Ammon's horn (tissue), 1 donor: ENCODE data around the gene UNG.

ENCODE experiments used
- DNase-seq: peaks from one replicate; pipeline ENCODE4 v3.0.0-alpha.2; 2016; ENCODE audit warnings: low spot score

Gene UNG

GRCh38 chr12:109089683-109090082 lies 7.7 kb upstream of the UNG start:
- DNase-seq = no peak

- DNase-seq = no peak
Measured at GRCh38 chr12:109092497-109093021, 4.8 kb upstream of the UNG start.

GRCh38 chr12:109093022-109093918 lies 4.1 kb upstream of the UNG start, which contains the start of gene ALKBH2:
TSS of gene ALKBH2 (minus strand) at chr12:109093472. CDS start at chr12:109092786, 686 bp downstream.
- peak; percentile 95 for DNase-seq

GRCh38 chr12:109097140-109097434 lies 310 bp upstream of the UNG start:
- DNase-seq = no peak

DNA sequence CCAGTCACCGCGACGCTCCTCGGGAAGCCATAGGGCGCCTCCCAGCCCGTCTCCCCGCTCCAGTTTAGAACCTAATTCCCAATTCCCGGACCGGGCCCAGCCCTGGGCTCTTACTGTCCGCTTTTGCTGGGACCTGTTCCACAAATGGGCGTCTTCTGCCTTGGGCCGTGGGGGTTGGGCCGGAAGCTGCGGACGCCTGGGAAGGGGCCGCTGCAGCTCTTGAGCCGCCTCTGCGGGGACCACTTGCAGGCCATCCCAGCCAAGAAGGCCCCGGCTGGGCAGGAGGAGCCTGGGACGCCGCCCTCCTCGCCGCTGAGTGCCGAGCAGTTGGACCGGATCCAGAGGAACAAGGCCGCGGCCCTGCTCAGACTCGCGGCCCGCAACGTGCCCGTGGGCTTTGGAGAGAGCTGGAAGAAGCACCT lies 797 bp downstream of the UNG start:
- no peak for DNase-seq

GRCh38 chr12:109098651-109099050 lies 1.3 kb downstream of the UNG start:
- DNase-seq = no peak

- DNase-seq = no peak
Measured at GRCh38 chr12:109099431-109100020, 2.1 kb downstream of the UNG start.

DNA sequence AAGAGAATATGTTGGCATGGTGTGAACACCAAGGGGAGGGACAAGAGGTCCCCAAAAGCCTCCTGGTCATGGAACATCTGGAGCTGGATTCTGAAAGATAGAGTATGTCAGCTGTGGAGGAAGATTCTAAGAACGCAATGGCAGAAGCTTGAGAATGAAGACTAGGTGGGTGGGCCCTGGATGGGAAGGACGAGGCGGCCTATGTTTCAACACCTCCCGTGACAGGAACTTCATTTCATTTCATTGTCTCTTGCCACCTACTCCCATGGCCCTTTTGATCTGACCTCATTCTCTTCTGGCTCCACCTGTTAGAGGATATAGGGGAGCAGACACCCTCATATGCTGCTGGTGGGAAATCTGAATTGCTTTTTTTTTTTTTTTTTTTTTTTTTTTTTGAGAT lies 3.3 kb downstream of the UNG start:
- no peak for DNase-seq

GRCh38 chr12:109102491-109102890 lies 5.1 kb downstream of the UNG start:
- no peak for DNase-seq

DNA sequence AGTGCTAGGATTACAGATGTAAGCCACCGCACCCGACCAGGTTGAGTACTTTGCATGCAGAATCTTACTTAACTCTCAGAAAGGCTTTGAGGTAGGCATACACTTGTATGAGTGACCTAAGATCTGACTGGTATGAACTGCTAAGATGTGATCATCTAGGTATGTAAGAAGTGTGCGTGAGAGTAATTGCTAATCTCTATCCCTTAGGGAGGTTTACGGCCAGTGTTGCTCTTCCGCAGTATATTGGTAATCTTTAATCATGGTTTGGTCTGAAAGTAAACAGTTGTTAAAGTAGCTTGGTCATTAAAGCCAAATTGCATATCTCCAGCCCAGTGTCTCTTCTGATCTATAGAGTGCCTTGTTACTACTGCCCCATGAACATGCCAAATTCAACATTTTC lies 7.8 kb downstream of the UNG start:
- DNase-seq = no peak

- DNase-seq = peak; percentile 40
Measured at GRCh38 chr12:109109746-109110350, 12.5 kb downstream of the UNG start.

DNA sequence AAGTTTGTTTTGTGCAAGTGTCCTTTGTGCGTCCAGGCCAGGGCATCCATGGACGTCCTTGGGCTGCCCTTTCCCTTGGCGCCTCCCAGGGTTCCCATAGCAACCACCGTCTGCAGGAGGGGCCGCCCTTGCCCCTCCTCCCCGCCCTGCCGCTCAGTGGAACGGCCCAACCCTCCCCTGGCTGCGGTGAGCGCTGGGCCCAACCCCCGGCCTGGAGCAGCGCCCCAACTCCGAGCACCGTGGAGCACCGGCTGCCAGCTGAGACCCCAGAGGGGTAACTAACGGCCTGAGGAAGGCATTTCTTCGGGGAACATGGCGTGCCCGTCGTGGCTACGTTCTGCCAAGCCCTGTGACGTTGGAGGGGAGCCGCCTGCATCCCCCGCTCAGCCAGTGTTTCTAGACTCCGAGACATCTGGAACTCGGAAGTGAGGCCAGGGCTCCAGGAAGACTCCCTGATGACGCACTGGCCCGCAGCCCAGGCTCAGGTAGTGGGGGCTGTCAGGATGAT lies 13.6 kb downstream of the UNG start:
- DNase-seq = peak; percentile 96

DNA sequence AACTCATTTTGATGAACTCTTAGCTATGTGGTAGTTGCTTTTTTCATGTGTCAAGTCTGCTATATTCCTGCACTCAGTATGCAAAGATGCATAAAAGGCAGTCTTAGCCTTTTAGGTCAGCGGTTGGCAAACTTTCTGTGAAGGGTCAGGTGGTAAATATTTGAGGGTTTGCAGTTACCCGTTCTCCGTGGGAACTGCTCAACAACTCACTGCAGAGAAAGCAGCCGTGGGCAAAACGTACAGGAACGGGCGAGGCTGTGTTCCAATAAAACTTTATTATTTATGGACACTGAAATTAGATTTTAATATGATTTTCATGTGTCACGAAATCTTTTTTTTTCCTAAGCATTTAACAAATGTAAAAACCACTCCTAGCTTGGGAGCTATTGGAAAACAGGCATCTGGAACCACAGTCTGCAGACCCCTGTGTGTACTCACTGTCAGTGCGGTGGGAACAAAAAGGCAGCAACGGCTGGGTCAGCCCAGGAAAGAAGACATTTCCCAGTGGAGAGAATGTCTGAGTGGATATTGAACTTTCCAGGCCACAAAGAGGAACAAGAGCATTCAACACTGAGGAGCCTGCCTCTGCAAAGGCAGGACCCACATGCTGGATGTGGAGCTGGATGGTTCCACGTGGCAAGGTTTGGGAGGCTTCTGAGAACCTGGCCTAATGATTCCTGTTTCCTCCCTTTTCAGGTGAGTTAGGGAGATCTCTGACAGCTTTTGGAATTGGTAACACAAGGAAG lies 15.5 kb downstream of the UNG start:
- no peak for DNase-seq

DNA sequence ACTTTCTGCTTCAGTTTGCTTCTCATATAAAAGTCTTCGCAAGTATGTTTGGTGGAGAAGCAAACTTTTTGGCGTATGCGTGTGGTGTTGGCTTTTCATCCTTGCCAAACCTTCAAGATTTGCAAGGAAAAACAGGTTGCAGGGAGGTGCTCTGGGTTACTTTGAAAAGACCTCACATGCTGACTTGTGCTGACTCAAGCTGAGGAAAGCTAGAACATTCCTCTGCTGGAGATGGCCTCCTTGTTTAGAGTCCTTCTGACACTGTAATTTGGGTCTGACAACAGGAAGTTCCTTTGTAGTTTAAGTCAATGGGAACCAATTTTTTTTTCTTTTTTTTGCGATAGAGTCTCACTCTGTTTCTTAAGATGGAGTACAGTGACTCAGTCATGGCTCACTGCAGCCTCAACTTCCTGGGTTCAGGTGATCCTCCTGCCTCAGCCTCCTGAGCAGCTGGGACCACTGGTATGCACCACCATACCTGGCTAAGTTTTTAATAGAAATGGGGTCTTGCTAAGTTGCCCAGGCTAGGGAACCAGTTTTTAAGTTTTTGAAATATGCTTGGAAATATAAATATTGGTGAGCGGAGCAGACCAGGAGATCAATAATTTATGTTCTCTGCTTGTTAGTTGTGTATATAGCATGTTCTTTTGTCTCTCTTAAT lies 16.4 kb downstream of the UNG start:
- DNase-seq = no peak

DNA sequence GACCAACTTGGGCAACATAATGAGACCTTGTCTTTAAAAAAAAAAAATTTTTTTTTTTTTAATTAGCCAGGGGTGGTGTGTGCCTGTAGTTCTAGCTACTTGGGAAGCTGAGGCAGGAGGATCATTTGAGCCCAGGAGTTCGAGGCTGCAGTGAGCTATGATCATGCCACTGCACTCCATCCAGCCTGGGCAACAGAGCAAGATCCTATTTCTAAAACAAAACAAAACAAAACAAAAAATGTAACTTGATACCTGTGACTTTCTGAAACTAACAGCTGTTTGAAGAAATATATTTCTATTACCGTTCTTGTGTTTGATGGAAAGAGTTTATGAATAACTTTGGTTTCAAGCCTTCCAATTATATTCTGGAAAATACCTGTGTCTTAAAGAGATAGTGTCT lies 17.2 kb downstream of the UNG start:
- no peak for DNase-seq

GRCh38 chr12:109115404-109115757 lies 18.0 kb downstream of the UNG start:
- DNase-seq = no peak

- peak; percentile 92 for DNase-seq
Measured at GRCh38 chr12:109115758-109116610, 18.6 kb downstream of the UNG start, which contains the start of gene ACACB. TSS of gene ACACB (plus strand) at chr12:109116587. CDS start at chr12:109139406, 22,819 bp downstream.

GRCh38 chr12:109116611-109116949 lies 19.2 kb downstream of the UNG start:
- DNase-seq = no peak

DNA sequence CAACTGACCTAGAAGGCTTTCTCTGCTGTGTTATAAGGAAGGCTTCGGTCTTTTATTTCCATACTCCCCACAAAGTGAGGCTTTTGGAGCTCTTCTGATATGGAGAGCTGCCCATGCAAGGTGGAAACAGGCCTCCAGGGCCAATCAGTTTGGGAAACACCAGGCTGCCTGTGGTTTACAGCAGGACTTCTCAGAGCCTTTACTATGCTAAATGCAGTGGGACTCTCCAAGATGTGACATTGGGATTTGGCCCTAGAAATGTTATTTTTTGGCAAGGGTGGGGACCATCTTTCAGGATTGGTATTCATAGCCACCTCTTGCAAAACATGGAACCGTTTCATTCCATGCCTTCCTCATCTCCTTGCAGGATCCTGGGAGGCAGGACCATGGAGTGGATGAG lies 22.7 kb downstream of the UNG start:
- no peak for DNase-seq

GRCh38 chr12:109120557-109120956 lies 23.2 kb downstream of the UNG start:
- DNase-seq = no peak
